ENCODE results near the gene CBL. TPM values are rescaled to one million over a fixed set of nuclear protein-coding genes. Genes with fewer than 3 reads are reported as not detected.
A peak's percentile ranks its signal among the peaks of the same experiment; 100 is the strongest.
"Not testable (repeated sequence)": the region's sequence is repeated elsewhere in the genome, so short reads cannot be mapped to it uniquely, and the experiment has no call there.

Gene CBL
- total RNA-seq, 1 donor, result 9.0 TPM

DNA sequence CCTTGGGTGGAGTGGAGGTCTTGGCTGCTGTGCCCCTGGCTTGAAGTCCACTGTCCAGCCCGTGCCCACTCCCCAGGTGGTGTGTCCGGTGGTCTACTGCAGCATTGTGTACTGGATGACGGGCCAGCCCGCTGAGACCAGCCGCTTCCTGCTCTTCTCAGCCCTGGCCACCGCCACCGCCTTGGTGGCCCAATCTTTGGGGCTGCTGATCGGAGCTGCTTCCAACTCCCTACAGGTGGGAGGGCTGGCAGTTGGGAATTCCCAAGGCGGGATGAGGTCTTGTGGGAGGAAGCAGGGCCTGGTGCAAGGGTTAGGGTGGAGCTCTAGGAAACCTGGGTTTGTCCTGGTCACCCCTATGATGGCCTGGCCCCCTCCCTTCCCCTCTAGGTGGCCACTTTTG, 46.0 kb upstream of the CBL start:
- no peaks in the 10 kb centered on the region for H3K9me3 ChIP-seq (ENCODE audit: low read depth, low read length)
- peaks cover 6% of the 10 kb centered on the region for H3K27me3 ChIP-seq (ENCODE audit: insufficient read depth, low read length)
- no peaks in the 10 kb centered on the region for H3K4me1 ChIP-seq (ENCODE audit: insufficient read depth, low read length)
- no peaks in the 10 kb centered on the region for H4K20me1 ChIP-seq (ENCODE audit: insufficient read depth, low read length)
- H2AFZ ChIP-seq (ENCODE audit: low read length), result no peak overlapping the region
- no peak overlapping the region for H3K27ac ChIP-seq (ENCODE audit: low read depth, low read length)
- H3K79me2 ChIP-seq (ENCODE audit: insufficient read depth, low read length), result no peaks in the 10 kb centered on the region
- no peak overlapping the region for H3K4me3 ChIP-seq (ENCODE audit: insufficient read depth, low read length)
- no peak overlapping the region for H3K4me2 ChIP-seq (ENCODE audit: insufficient read depth, low read length)
- peak; percentile 41 for DNase-seq (ENCODE audit: insufficient read length, low spot score, missing footprints)
- no peaks in the 10 kb centered on the region for H3K36me3 ChIP-seq (ENCODE audit: insufficient read depth, low read length)
- TF ChIP-seq, protein P1, sequence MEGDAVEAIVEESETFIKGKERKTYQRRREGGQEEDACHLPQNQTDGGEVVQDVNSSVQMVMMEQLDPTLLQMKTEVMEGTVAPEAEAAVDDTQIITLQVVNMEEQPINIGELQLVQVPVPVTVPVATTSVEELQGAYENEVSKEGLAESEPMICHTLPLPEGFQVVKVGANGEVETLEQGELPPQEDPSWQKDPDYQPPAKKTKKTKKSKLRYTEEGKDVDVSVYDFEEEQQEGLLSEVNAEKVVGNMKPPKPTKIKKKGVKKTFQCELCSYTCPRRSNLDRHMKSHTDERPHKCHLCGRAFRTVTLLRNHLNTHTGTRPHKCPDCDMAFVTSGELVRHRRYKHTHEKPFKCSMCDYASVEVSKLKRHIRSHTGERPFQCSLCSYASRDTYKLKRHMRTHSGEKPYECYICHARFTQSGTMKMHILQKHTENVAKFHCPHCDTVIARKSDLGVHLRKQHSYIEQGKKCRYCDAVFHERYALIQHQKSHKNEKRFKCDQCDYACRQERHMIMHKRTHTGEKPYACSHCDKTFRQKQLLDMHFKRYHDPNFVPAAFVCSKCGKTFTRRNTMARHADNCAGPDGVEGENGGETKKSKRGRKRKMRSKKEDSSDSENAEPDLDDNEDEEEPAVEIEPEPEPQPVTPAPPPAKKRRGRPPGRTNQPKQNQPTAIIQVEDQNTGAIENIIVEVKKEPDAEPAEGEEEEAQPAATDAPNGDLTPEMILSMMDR (IDR thresholded peaks at IDR 0.05; ENCODE audit: extremely low read depth, low read depth, low read length), result no peak

DNA sequence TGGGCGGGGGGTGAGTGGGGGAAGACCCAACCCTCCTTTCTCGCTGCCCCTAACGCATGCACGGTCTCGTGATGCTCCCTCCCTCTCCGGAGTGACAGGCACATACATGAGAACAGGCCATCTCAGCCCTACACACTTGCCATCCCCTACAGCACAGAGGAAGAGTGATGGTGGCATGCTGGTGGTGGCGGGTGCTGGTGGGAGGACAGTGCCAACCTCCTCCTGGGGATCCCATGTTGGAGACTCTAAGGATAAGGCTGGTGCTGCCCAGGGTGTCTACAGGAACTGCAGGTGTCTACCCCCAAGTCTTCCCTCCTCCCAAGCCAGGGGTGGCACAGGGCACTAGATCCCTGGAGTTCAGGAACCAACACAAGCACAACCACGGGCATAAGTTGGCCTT, 44.3 kb upstream of the CBL start:
- Histone ChIP-seq H3K79me2 (ENCODE audit: insufficient read depth, low read length) (no peaks in the 10 kb centered on the region), H3K27me3 (ENCODE audit: insufficient read depth, low read length) (no peaks in the 10 kb centered on the region), H3K36me3 (ENCODE audit: insufficient read depth, low read length) (no peaks in the 10 kb centered on the region), H3K27ac (ENCODE audit: low read depth, low read length) (no peak overlapping the region), H3K4me1 (ENCODE audit: insufficient read depth, low read length) (peaks cover 4% of the 10 kb centered on the region), H4K20me1 (ENCODE audit: insufficient read depth, low read length) (no peaks in the 10 kb centered on the region), H3K9me3 (ENCODE audit: low read depth, low read length) (no peaks in the 10 kb centered on the region), H3K4me2 (ENCODE audit: insufficient read depth, low read length) (no peak overlapping the region), H3K4me3 (ENCODE audit: insufficient read depth, low read length) (no peak overlapping the region), H2AFZ (ENCODE audit: low read length) (no peak overlapping the region)
- peak; percentile 66 for DNase-seq (ENCODE audit: insufficient read length, low spot score, missing footprints)
- TF ChIP-seq, protein P1 (IDR thresholded peaks at IDR 0.05; ENCODE audit: extremely low read depth, low read depth, low read length), result no peak

DNA sequence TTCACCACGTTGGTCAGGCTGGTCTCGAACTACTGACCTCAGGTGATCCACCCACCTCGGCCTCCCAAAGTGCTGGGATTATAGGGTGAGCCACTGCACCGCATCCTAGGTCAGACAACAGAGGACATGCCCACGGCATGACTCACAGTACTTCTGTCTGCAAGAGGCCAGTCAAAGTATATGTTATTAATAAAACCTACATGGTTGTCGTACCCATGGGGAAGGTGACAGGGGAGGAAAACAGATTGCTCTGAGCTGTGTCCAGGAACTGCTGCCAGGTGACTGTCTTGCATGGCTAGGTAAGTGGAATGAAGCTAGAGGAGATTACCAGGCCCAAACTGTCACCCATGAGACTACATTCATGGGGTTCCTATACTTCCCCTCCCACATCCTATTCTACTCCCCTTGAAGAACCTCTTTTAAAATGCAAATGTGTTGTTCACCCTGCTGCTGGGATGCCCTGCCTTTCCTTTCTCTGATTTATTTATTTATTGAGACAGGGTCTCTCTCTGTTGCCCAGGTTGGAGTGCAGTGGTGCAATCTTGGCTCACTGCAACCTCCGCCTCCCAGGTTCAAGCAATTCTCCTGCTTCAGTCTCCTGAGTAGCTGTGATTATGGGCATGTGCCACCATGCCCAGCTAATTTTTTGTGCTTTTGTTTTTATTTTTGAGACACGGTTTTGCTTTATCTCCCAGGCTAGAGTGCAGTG, 39.6 kb upstream of the CBL start:
- H3K27me3 ChIP-seq (ENCODE audit: insufficient read depth, low read length), result no peaks in the 10 kb centered on the region
- no peaks in the 10 kb centered on the region for H3K36me3 ChIP-seq (ENCODE audit: insufficient read depth, low read length)
- no peak overlapping the region for H3K4me3 ChIP-seq (ENCODE audit: insufficient read depth, low read length)
- no peak overlapping the region for H3K27ac ChIP-seq (ENCODE audit: low read depth, low read length)
- H3K79me2 ChIP-seq (ENCODE audit: insufficient read depth, low read length), result peaks cover 3% of the 10 kb centered on the region
- H2AFZ ChIP-seq (ENCODE audit: low read length), result no peak overlapping the region
- H3K9me3 ChIP-seq (ENCODE audit: low read depth, low read length), result no peaks in the 10 kb centered on the region
- peak; percentile 93 for DNase-seq (ENCODE audit: insufficient read length, low spot score, missing footprints)
- H3K4me1 ChIP-seq (ENCODE audit: insufficient read depth, low read length), result peaks cover 9% of the 10 kb centered on the region
- no peak overlapping the region for H3K4me2 ChIP-seq (ENCODE audit: insufficient read depth, low read length)
- TF ChIP-seq, protein P1 (IDR thresholded peaks at IDR 0.05; ENCODE audit: extremely low read depth, low read depth, low read length), result no peak
- no peaks in the 10 kb centered on the region for H4K20me1 ChIP-seq (ENCODE audit: insufficient read depth, low read length)

DNA sequence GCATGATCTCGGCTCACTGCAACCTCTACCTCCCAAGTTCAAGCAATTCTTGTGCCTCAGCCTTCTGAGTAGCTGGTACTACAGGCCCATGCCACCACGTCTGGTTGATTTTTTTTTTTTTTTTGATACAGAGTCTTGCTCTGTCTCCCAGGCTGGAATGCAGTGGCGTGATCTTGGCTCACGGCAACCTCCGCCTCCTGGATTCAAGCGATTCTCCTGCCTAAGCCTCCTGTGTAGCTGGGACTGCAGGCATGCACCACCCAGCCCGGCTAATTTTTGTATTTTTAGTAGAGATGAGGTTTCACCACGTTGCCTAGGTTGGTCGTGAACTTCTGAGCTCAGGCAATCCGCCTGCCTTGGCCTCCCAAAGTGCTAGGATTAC, 39.1 kb upstream of the CBL start:
- H3K27me3 ChIP-seq (ENCODE audit: insufficient read depth, low read length); DNase-seq (ENCODE audit: insufficient read length, low spot score, missing footprints); H3K9me3 ChIP-seq (ENCODE audit: low read depth, low read length); H3K36me3 ChIP-seq (ENCODE audit: insufficient read depth, low read length); H2AFZ ChIP-seq (ENCODE audit: low read length); H3K79me2 ChIP-seq (ENCODE audit: insufficient read depth, low read length); H3K4me3 ChIP-seq (ENCODE audit: insufficient read depth, low read length); H3K4me2 ChIP-seq (ENCODE audit: insufficient read depth, low read length); H3K27ac ChIP-seq (ENCODE audit: low read depth, low read length); H3K4me1 ChIP-seq (ENCODE audit: insufficient read depth, low read length); H4K20me1 ChIP-seq (ENCODE audit: insufficient read depth, low read length): not testable (repeated sequence)

Data from osteoblast (primary cell).